ENCODE measurements around the gene AKAP5.

DNA sequence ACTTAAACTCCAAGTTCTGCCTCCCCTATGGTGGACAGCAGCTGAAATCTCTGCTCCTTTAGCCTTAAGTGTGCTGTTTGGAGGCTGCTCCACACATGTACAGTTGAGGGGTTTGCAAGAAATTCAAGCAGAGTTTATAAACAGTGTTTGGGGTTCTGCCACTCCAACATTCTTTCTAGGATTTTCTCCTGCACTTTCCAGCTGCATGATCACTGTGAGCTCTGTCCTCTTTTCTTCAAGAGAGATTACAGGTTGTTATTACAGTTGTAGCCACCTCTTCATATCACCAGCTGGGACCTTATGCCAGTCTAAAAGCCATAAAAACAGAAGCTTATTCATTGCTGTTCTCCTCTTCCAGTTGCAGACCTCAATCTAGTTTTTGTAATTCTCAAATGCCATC is 30.0 kb downstream of the AKAP5 start:
- TF ChIP-seq, protein P1, sequence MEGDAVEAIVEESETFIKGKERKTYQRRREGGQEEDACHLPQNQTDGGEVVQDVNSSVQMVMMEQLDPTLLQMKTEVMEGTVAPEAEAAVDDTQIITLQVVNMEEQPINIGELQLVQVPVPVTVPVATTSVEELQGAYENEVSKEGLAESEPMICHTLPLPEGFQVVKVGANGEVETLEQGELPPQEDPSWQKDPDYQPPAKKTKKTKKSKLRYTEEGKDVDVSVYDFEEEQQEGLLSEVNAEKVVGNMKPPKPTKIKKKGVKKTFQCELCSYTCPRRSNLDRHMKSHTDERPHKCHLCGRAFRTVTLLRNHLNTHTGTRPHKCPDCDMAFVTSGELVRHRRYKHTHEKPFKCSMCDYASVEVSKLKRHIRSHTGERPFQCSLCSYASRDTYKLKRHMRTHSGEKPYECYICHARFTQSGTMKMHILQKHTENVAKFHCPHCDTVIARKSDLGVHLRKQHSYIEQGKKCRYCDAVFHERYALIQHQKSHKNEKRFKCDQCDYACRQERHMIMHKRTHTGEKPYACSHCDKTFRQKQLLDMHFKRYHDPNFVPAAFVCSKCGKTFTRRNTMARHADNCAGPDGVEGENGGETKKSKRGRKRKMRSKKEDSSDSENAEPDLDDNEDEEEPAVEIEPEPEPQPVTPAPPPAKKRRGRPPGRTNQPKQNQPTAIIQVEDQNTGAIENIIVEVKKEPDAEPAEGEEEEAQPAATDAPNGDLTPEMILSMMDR (IDR thresholded peaks at IDR 0.05): no peak
- TF ChIP-seq ZFX (IDR thresholded peaks at IDR 0.05; ENCODE audit: borderline replicate concordance): no peak
